DMS79 (cell line): ENCODE results near the gene DIP2C.
"Not testable (repeated sequence)": the region's sequence is repeated elsewhere in the genome, so short reads cannot be mapped to it uniquely, and the experiment has no call there.

ENCODE experiments used
- DNase-seq: peaks from one replicate; lab custom pipeline; 2025; lab: John Stamatoyannopoulos, UW

The DIP2C gene

DNA sequence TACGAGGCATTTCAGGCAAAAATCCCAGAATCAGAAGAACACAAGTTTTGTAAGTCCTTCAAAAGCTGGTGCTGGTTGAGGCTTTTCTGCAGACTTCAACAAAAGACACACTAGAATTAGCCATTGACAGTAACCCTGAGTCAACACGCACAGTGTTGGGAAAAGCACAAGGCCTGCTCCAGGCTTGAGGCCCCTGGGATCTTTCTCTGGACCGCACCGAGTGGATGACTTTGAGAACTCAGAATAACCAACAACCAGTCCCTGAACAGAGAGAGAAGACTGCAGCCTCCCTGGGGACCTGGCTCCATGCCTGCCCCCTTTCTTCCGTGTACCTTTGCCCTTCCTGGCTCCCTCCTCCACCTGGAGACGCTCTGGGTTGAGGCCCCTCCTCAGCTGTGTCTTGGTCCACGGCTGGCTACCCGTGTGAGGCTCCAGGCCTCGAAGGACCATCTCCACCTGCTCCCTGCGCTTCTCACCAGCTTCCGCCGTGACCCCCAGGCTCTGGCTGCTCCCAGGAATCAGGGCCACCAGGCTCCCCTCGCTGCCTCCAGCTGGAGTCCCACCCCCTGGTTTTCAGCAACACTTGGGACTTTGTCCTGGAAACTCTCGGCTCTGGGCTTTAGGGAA is 28.4 kb downstream of the DIP2C start:
- DNase-seq, result no peak

DNA sequence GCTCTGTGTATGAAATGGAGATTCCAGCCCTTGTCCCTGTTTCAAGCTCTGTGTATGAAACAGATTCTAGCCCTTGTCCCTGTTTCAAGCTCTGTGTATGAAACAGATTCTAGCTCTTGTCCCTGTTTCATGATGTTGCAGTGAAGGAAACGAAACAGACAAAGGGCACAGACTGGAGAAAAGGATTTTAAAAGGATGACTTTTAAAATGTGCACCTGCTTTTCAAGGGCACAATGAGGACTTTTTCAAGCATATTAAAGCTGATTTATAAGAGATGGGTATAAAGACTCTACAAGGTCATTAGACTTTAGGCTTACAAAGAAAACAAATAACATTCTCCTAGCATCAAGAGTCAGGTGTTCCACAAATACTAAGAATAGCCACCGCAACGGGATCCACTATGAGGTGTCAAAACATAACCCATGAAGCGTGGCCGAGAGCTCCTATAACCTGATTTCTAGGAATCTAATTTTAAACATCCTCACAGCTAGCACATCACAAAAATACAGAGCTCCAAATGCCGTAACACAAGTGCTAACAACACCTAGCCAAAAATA is 29.0 kb downstream of the DIP2C start:
- DNase-seq, result no peak

DNA sequence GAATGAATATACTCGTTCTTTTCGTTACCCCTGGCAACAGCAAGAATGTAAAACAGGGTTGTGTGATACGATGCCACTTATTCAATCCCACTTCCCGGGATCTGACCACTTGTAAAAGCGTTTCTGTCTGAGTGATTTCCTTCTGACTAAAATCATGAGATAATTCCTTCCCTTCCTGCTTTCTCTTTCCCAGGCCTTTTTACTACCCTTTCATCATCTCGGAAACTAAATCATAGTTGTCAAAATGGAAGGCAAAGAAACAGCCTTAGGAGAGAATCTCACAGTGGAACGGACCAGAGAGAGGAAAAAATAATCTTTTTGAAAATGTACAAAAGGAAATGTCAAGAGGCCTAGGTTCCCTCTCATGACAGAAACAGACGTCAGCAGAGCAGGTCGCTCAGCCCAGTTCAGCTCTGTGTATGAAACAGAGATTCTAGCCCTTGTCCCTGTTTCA is 29.8 kb downstream of the DIP2C start:
- DNase-seq, result no peak

DNA sequence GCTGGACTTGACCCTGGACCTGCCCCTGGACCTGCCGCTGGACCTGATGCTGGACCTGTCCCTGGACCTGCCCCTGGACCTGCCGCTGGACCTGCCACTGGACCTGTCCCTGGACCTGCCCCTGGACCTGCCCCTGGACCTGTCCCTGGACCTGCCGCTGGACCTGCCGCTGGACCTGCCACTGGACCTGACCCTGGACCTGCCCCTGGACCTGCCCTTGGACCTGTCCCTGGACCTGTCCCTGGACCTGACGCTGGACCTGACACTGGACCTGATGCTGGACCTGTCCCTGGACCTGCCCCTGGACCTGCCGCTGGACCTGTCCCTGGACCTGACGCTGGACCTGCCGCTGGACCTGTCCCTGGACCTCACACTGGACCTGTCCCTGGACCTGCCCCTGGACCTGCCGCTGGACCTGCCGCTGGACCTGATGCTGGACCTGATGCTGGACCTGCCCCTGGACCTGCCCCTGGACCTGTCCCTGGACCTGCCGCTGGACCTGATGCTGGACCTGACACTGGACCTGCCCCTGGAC is 31.6 kb downstream of the DIP2C start:
- DNase-seq, result not testable (repeated sequence)

DNA sequence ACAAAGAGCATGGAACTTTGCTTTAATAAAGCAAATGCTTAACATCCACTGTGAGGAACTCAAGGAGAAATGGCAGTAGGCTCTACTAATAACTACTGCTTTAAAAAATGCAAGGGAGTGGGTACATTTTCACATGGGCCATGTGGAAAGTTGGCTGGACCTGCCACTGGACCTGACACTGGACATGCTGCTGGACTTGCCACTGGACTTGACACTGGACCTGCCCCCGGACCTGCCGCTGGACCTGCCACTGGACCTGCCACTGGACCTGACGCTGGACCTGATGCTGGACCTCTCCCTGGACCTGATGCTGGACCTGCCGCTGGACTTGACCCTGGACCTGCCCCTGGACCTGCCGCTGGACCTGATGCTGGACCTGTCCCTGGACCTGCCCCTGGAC is 32.6 kb downstream of the DIP2C start:
- DNase-seq, result no peak

DNA sequence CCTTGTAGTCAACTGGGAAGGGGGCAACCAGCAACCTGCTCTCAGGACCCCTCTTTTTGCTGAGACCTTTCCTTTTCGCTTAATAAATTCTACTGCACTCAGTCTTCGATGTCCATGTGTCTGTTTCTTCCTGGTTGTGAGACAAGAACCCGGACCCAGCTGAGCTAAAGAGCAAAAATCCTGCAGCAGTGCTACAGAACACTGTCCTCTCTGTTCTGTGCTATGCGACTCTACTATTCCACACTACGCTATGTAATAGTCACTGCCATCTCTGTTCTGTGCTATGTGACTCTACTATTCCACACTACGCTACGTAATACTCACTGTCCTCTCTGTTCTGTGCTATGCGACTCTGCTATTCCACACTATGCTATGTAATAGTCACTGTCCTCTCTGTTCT is 34.3 kb downstream of the DIP2C start:
- no peak for DNase-seq

DNA sequence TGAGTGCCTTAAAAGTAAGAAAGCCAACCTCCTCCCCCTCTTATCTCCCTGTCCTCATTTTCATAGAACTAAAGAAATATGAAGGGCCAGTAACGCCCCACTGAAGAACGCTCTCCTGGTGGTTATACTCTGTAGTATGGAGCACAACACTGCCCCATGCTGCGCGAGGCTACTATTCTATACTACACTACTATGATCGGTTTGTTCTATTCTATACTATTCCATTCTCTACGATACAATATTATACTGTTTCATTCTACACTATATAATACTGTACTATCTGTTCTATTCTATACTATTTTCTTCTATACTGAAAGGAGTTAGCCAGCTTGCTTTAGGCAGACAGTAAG is 34.8 kb downstream of the DIP2C start:
- DNase-seq, result no peak

DNA sequence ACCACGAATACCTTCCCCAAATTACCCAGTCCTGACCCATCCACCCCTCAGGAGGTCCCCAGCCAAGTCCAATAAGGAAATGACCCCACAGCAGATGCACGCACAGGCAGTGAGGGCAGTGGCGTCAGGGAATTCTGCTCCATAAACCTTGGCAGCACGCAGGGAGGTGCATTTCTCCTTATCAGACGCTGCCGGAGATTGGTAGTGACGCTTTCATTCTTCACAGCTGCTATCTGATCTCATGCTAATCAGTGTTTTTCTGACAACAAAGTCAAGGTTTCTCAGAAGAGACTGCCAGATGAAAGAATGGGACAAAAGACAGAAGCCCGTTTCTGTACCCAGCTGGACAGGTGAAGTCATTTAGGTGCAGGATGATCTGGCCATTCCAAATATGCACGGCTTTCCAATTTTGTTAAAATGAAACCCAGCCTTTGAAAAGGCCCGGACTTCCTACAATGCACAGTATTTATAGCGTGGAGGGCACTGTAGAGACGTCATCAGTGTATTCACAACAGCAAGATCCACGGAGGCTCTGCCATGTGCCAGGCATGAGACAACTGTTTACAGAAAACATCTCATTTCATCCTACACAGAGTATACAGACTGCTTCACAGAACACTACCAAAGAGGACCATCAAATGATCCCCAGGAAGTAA is 35.3 kb downstream of the DIP2C start:
- no peak for DNase-seq

DNA sequence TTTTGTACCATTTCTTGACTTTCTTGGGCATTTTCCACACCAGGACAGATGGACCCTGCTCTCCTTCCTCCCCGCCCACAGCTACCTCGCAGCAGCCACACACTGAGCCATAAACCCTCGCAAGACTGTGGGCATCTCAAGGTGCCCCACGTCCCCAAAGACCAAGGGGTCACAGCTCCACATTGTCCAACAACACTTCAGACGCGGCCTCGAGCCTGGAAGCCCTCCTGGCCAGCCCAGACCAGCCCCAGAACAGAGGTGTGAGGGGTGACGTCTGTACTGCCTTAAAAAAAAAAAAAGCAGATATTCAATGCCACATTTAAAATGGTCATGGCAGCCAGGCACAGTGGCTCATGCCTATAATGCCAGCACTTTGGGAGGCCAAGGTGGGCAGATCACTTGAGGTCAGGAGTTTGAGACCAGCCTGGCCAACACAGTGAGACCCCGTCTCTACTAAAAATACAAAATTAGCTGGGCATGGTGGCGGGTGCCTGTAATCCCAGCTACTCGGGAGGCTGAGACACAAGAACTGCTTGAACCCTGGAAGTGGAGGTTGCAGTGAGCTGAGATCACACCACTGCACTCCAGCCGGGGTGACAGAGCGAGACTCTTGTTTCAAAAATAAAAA is 36.5 kb downstream of the DIP2C start:
- DNase-seq, result not testable (repeated sequence)

DNA sequence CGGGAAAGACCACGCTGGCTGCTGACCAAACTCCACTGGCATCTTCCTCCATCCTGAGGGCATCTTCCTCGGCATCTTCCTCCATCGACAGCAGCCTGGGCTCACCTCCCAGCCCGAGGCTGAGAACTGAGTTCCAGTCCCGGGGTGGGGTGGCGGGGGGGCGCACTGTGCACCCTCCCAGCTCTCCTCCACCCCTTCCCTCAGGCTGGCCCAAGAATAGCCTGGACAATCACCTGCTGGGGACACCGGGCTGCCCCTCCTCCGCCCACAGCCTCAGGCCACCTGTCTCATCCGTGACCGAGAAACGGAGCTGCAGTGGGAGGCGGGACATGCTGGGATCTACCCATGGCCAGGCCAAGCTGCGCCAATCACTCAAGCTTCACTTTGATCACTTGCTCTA is 37.2 kb downstream of the DIP2C start:
- no peak for DNase-seq

DNA sequence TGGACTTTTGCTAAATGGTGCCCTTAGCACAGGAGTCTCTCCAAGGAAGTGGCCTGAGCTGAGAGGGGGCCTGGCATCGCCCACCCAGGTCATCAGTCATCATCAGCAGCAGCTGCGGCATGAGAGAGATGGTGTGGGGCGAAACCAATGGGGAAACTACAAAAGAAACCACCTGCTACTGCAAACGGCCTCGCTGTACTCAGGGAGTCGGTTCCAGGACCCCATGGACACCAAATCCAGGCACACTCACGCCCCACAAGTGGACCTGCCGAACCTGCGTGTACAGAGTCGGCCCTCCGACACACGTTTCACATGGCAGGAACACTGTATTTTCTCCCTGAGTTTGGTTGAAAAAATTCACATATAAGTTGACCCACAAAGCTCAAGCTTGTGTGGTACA is 37.8 kb downstream of the DIP2C start:
- DNase-seq, result no peak

DNA sequence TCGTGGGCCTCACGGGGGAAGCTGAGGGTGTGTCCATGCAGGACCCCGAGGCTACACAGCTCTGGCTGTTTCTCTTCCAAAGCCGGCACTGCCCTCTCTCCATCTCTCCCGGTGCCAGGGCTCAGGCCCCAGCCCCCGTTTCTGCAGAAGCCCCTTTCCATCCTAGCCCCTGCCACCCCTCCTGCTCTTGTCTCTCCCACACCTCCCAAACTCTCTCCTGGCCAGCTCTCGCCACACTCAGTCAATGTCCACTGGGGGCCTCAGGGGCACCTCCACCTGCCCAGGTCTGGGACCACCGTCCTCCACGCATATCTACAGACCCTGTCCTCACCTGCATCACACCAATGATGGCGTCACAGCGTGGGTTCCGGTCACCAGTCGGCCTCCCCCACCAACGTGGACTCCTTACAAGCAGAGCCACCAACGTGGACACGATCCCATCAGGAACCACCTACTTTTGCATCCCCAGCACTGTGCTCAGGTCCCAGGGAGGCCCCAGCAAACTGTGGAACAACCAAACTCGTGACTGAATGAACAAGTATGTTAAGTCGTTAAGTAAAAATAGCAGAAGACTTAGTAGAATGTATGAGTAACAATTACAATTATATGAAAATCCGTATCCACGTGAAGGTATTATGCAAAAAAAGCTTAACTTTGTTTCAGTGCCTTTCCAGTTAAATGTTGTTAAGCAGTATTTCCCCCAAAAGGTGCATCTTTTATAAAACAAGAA is 38.4 kb downstream of the DIP2C start:
- DNase-seq, result no peak

DNA sequence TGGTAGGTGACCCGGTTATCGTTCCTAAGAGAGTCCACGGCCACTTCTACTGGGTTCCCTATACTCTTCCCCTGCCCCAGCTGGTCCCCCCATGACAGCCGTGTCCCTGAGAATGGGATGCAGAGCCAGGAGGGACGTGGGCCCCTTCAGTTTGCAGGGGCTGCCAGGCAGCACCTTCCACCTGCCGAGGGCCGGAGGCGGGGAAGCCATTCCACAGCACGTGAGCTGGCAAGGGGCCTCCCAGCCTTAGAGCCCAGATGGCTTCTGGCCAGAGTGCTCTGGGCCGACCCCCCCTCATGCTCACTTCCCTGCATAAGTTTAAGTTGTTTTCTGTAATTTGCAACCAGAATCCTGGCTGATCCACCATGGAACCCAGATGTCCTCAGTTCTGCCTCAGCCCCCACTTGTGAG is 39.0 kb downstream of the DIP2C start:
- DNase-seq, result no peak

DNA sequence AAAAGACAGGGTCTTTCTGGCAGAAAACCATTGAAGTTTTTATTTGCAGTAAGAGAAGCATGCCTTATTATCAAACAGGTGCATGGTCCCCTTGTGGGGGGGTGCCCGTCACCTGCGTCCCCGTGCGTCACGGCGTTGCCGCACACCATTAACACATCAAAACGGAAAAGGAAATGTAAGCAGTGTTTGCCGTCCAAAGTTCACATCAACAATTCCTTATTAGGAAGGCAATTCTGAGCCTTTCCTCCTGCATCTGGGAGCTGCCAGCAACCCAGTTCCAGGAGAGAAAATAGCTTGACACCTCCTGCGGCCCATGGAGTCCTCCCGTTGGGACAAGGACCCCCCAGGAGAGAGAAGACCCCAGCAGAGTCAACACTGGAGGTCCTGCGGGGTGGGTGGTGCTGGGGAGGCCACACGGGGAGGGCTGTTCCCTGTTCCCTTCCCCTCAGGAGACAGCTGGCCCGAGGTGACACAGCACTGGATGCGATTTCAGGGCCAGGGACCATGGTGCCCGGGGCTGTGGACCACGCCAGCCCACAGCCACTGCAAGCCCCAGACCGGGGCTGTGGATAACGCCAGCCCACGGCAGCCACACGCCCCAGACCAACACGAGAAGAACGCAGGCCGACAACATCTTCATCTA is 39.5 kb downstream of the DIP2C start:
- DNase-seq, result peak; percentile 7

DNA sequence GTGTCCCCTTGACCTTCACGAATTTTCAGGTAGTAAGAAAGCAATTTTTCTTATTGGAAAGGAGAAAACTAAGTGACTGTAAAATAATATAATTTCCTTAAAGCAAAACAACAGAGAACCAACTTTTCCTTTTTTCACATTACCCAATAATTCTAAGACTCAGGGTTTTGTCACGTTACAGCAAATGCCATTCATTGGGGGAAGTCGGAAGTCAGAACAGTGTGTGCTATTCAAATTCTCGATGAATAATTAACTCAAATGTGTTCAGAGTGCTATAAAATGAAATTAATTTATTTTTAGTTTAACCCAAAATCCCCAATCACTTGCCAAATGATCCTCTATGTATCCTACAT is 40.0 kb downstream of the DIP2C start:
- no peak for DNase-seq

DNA sequence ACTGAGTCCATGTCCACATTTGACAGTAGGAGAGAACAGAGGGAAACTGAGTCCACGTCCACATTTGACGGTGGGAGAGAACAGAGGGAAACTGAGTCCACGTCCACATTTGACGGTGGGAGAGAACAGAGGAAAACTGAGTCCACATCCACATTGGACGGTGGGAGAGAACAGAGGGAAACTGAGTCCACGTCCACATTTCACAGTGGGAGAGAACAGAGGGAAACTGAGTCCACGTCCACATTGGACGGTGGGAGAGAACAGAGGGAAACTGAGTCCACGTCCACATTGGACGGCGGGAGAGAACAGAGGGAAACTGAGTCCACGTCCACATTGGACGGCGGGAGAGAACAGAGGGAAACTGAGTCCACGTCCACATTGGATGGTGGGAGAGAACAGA is 42.4 kb downstream of the DIP2C start:
- not testable (repeated sequence) for DNase-seq

DNA sequence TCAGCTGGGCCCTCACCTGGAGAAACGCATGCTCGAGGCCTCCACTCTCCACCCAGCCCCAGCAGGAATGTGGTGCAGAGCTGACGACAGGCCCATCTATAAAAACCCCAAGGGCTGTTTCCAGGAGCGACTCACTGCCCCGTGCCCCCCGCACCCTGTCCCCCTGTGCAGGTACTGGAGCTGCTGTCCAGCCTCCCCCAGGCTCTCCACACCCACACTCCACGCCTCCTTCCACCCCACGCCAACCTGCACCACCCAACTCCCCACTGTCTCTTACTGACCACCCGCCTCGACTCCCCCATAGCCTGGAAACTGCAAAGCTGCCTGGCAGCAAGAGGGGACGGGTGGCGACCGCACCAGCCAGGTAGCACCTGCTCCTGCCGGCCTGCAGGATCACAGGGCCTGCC is 43.3 kb downstream of the DIP2C start:
- DNase-seq, result no peak

DNA sequence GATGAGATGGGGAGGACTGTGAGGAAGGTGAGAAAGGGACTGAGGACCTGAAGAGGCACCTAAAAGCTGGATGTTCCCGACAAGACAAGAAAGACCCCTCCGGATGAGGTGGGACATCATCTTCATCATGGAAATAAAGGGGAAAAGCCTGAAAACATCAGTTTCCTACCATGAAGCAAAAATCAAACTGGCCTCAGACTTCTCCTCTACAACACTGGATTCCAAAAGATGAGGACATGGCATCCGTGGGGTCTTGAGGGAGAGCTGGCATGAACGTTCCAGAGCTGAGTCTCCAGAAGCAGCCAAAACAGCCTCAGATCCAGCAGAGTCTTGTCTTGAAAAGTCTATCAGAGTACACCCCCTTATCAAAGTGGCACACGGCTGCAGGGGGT is 44.5 kb downstream of the DIP2C start:
- DNase-seq, result no peak

DNA sequence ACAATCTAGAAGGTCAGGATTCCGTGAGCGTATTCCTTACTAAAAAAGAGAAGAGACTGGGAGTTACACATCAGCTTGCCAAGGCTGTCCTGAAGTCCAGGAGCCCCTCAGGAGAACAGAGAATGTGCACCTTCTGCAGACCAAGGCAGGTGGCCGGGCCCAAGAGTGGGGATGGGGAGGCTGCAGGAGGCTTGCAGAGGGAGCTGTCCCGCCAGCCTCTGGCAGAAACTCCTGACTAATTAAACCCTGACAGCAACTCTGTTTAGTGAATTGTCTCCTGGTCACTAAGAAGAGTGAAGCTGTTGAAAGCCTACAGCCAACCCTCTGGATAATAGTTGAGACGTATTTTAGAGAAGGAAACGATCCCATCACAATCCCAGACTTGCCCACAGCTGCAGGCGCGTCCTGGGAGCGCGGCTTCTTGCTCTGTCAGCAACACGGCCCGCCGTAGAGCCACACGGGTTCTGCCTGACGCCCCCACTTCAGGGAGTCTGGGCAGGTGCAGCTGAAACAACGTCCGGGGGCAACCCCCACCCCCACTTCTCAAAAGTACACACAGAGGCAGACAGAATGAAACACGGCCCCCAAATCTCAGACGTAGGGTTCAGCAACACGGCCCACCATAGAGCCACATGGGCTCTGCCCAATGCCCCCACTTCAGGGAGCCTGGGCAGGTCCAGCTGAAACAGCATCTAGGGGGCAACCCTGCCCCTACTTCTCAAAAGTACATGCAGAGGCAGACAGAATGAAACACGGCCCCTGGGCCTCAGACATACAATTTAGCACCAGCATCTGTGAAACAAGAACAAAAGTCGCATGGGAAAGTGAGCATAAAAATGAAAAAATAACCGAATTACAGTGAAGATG is 45.2 kb downstream of the DIP2C start:
- DNase-seq, result no peak

DNA sequence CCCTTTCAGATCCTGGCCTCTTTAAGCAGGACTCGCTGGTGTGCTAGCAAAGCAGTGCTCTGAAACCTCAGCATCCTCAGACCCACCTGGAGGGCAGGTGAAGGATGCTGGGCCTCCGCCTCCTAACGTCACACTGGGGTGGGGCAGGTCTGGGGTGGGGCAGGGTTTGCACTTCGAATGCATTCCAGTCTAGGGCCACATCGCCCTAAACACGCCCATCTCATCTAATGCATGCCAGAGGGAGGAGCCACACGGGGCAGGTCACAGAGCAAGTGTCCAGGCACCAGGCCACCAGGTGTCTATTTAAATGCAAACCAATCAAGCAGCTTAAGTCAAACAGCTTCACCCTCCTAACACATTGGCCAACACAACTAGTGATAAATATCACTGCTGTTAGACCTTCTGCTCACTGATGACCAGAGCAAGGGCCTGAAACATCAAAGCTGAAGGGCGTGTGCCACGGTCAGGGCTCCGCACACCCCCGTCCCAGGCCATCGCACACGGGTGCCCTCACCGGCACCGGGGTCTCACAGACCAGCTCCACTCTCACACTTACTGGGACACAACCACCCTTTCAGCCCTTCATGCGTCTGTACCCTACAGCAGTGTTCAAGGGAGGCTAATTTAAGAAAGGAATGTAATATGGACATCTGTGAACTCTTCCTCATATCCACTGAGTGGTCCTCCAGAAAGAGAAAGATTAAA is 47.1 kb downstream of the DIP2C start:
- no peak for DNase-seq
